Choroid plexus epithelial cell (primary cell): ENCODE data around the gene CELF1.

Source experiments
- DNase-seq: peaks from one replicate; pipeline ENCODE4 v3.0.0-alpha.2; 2010; ENCODE audit warnings: low read depth
- H3K4me3 ChIP-seq: 2 replicates; pipeline ENCODE4 v1.5.1; 2011; ENCODE audit warnings: low read depth, mild to moderate bottlenecking, control low read depth, low read length, moderate library complexity
- CTCF ChIP-seq: conservative IDR thresholded peaks from 2 replicates; pipeline ENCODE4 v1.5.1; 2011; ENCODE audit warnings: low read depth, mild to moderate bottlenecking, control low read depth, inconsistent platforms, low read length, moderate library complexity

The CELF1 gene

GRCh38 chr11:47485107-47485506 is 67.8 kb downstream of the CELF1 start:
- no peak overlapping the region for H3K4me3 ChIP-seq
- no peak for TF ChIP-seq CTCF
- DNase-seq: no peak

- TF ChIP-seq CTCF: no peak
- DNase-seq: no peak
- no peak overlapping the region for H3K4me3 ChIP-seq
These were observed 69.5 kb downstream of the CELF1 start for GRCh38 chr11:47483457-47483856.

GRCh38 chr11:47480762-47481161 is 72.2 kb downstream of the CELF1 start:
- no peak overlapping the region for H3K4me3 ChIP-seq
- peak; percentile 20 for TF ChIP-seq CTCF
- DNase-seq: peak; percentile 37

GRCh38 chr11:47478651-47479329 is 74.1 kb downstream of the CELF1 start:
- no peak for TF ChIP-seq CTCF
- peak; percentile 60 for DNase-seq

GRCh38 chr11:47477753-47478152 is 75.2 kb downstream of the CELF1 start:
- TF ChIP-seq CTCF: no peak
- DNase-seq: no peak
- H3K4me3 ChIP-seq: no peak overlapping the region

More at GRCh38 chr11:47478651-47479329, 74.1 kb downstream of the CELF1 start:
- H3K4me3 ChIP-seq: no peak overlapping the region

GRCh38 chr11:47477323-47477722 is 75.6 kb downstream of the CELF1 start:
- H3K4me3 ChIP-seq: no peak overlapping the region
- DNase-seq: no peak
- no peak for TF ChIP-seq CTCF

GRCh38 chr11:47470671-47471070 is 82.3 kb downstream of the CELF1 start:
- TF ChIP-seq CTCF: no peak
- H3K4me3 ChIP-seq: no peak overlapping the region
- DNase-seq: no peak
